Heart left ventricle (tissue), 16 donors: Measurements from ENCODE around the gene ZNF440. TPM values are rescaled to one million over a fixed set of nuclear protein-coding genes. Genes with fewer than 3 reads are reported as not detected.

Source experiments
- ATAC-seq, 4 donors: fragments of 200-7000 bp; cut with Tn5 transposase; one replicate each; pipeline ENCODE4 v1.9.1; 2020 to 2022; ENCODE audit warnings: moderate library complexity in 4 of 4, mild to moderate bottlenecking in 3 of 4, moderate number of reproducible peaks in 1 of 4
- DNase-seq, 5 donors: peaks; one replicate each; pipeline ENCODE4 v3.0.0-alpha.2; 2020
- H3K27ac ChIP-seq, 12 donors: fragments of 200-600 bp; sonication (generic) in 4 of 12; one replicate each; pipeline versions ENCODE4 v1.5.0 to v1.8.0; 2016 to 2022; ENCODE audit warnings: mild to moderate bottlenecking in 2 of 12
- H3K27me3 ChIP-seq, 9 donors: fragments of 200-600 bp; sonication (generic) in 2 of 9; one replicate each; pipeline versions ENCODE4 v1.5.1 to v1.8.0; 2016 to 2022; ENCODE audit warnings: mild to moderate bottlenecking in 3 of 9
- H3K36me3 ChIP-seq, 9 donors: fragments of 200-600 bp; sonication (generic) in 2 of 9; one replicate each; pipeline versions ENCODE4 v1.5.0 to v1.8.0; 2018 to 2022; ENCODE audit warnings: mild to moderate bottlenecking in 2 of 9
- H3K4me1 ChIP-seq, 12 donors: fragments of 200-600 bp; sonication (generic) in 4 of 12; one replicate each; pipeline versions ENCODE4 v1.5.0 to v1.8.0; 2016 to 2022; ENCODE audit warnings: mild to moderate bottlenecking in 3 of 12
- H3K4me3 ChIP-seq, 12 donors: fragments of 200-600 bp; sonication (generic) in 4 of 12; one replicate each; pipeline versions ENCODE4 v1.5.0 to v1.8.0; 2017 to 2022; ENCODE audit warnings: mild to moderate bottlenecking in 9 of 12, moderate library complexity in 4 of 12
- H3K9me3 ChIP-seq, 12 donors: fragments of 200-600 bp; sonication (generic) in 4 of 12; one replicate each; pipeline versions ENCODE4 v1.5.0 to v1.8.0; 2016 to 2022; ENCODE audit warnings: mild to moderate bottlenecking in 1 of 12
- CTCF ChIP-seq, 12 donors: fragments of 200-600 bp; sonication (generic) in 4 of 12; IDR thresholded peaks; one replicate each; pipeline versions ENCODE4 v1.5.0 to v1.8.0; 2018 to 2022; ENCODE audit warnings: antibody characterized with exemption in 12 of 12, mild to moderate bottlenecking in 5 of 12
- POLR2A ChIP-seq, 2 donors: fragments of 450-650 bp; IDR thresholded peaks; one replicate each; pipeline ENCODE4 v1.6.1; 2017; ENCODE audit warnings: antibody characterized with exemption in 2 of 2, mild to moderate bottlenecking in 2 of 2, moderate library complexity in 2 of 2
- WGBS, 4 donors: extraction: QIAGEN DNeasy Blood & Tissue Kit in 2 of 4; methylation state at CpG; one replicate each; pipeline versions ENCODE4 v1.1.5 to v1.1.7; 2013 to 2018; 5-methylcytosine and 5-hydroxymethylcytosine counted together
- intact Hi-C, 10 donors: fragments of 100-400 bp; cut with DNase I; formaldehyde crosslinking; loops; one replicate each; pipeline versions ENCODE4 v1.11.1 to v1.14.2; 2022
- polyA plus RNA-seq, 2 donors: library from polyadenylated mRNA; stranded (reverse); fragments of 200-250 nt; gene quantifications; one replicate each; pipeline ENCODE4 v1.2.3, GENCODE V29; 2013
- total RNA-seq, 9 donors: library from RNA; depleted of rRNA in 2 of 9; stranded (reverse); fragments of >200 nt in 2 of 9; fragmentation: NEBNext Ultra II Directional in 3 of 9; extraction: Animal tissue kit (Norgen Biotek cat#: 25700) in 3 of 9; gene quantifications; one replicate each; pipeline versions ENCODE4 v1.1.0 to v1.2.4, GENCODE V29; 2016 to 2023
- donor health status: ischemic (EF 13 %, LVEDD 7.1; RV severe dilation, severe dysfunction).
- donor health status: healthy with polysubstance abuse.
- donor health status: DM: no; HTN: yes; CAD: no.
- donor health status: DM: no; HTN: no; CAD: no.
- donor health status: ischemic (EF 25% LVEDD 6.9; RV normal size, moderate dysfunction).
- donor health status: ischemic (EF 25% LVEDD 5.7; RV mildly dilated, moderate dysfunction).
- donor health status: healthy.
- donor health status: DM: yes; HTN: yes; CAD: no.
- donor health status: ischemic (EF 35%, LVEDD 5.7; RV mildly dilated, moderate dysfunction).
- donor health status: nonischemic (EF 11% LVEDD 7.7; RV severe dilation, severe dysfunction).
- donor health status: DM: yes; HTN: yes; CAD: no.
- donor health status: PGD.
- donor health status: ischemic (EF 29% LVEDD 5.4; RV normal size, mild dysfunction).
- donor health status: nonischemic (EF 23%, LVEDD 6.1; RV moderate dilation, normal function).

ZNF440 gene
- total and polyA plus RNA-seq, 11 donors, result 2.5 to 6.6 (median 5.0) TPM

GRCh38 chr19:11781295-11782057 lies 32.6 kb upstream of the ZNF440 start:
- no peak for TF ChIP-seq POLR2A (IDR thresholded peaks at IDR 0.05)
- H3K4me1 ChIP-seq, result no peaks in the 10 kb centered on the region
- 96 to 99% (median 97%) methylated on average over 5 of the region's 5 CpGs for WGBS, 4 donors
- no peaks in the 10 kb centered on the region for H3K27me3 ChIP-seq
- ATAC-seq (no peak), DNase-seq (no peak)
- H3K36me3 ChIP-seq, result peaks cover 16 to 75% (median 50%) of the 10 kb centered on the region in 9 donors
- no peak overlapping the region for H3K4me3 ChIP-seq
- intact Hi-C loops, result loop anchor here in 5 of 10 donors (5.0 to 10.0 kb wide), 3 partner anchors 87 to 109 kb away; no protein-coding TSS in a partner anchor
- peaks cover 0 to 96% (median 52%) of the 10 kb centered on the region in 12 donors for H3K9me3 ChIP-seq
- no peak overlapping the region for H3K27ac ChIP-seq

- Histone ChIP-seq H3K4me1 (no peaks in the 10 kb centered on the region), H3K27me3 (no peaks in the 10 kb centered on the region), H3K9me3 (peaks cover 0 to 96% (median 59%) of the 10 kb centered on the region in 12 donors), H3K36me3 (peaks cover 14 to 52% (median 36%) of the 10 kb centered on the region in 9 donors), H3K27ac (no peak overlapping the region), H3K4me3 (no peak overlapping the region)
- intact Hi-C loops, result loop anchor here in 6 of 10 donors (2.0 to 10.0 kb wide), 4 partner anchors 89 to 111 kb away; no protein-coding TSS in a partner anchor
- TF ChIP-seq POLR2A (IDR thresholded peaks at IDR 0.05) (no peak), CTCF (IDR thresholded peaks at IDR 0.05) (no peak)
- whole genome bisulfite sequencing, 4 donors, result 87 to 100% (median 99%) methylated on average over 1 of the region's 1 CpG
- ATAC-seq (no peak), DNase-seq (no peak)
These were observed 30.3 kb upstream of the ZNF440 start for GRCh38 chr19:11783767-11784166.

- no peak overlapping the region for H3K27ac ChIP-seq
- no peak for TF ChIP-seq POLR2A (IDR thresholded peaks at IDR 0.05)
- TF ChIP-seq CTCF (IDR thresholded peaks at IDR 0.05), result no peak
- intact Hi-C loops, result loop anchor here in 6 of 10 donors (2.0 to 10.0 kb wide), 4 partner anchors 90 to 112 kb away; no protein-coding TSS in a partner anchor
- no peak for ATAC-seq
- peaks cover 14 to 46% (median 30%) of the 10 kb centered on the region in 9 donors for H3K36me3 ChIP-seq
- H3K9me3 ChIP-seq, result peaks cover 0 to 97% (median 64%) of the 10 kb centered on the region in 12 donors
- WGBS, 4 donors, result 96 to 98% (median 98%) methylated on average over 3 of the region's 3 CpGs
- no peak for DNase-seq
- H3K4me1 ChIP-seq, result no peaks in the 10 kb centered on the region
- H3K27me3 ChIP-seq, result no peaks in the 10 kb centered on the region
- H3K4me3 ChIP-seq, result no peak overlapping the region
These were observed 29.7 kb upstream of the ZNF440 start for GRCh38 chr19:11784356-11784755.

GRCh38 chr19:11787536-11787935 lies 26.5 kb upstream of the ZNF440 start:
- intact Hi-C loops, result loop anchor here in 6 of 10 donors (5.0 to 10.0 kb wide), 3 partner anchors 93 to 115 kb away; no protein-coding TSS in a partner anchor

More at GRCh38 chr19:11787536-11787935, 26.5 kb upstream of the ZNF440 start:
- Histone ChIP-seq H3K4me1 (no peaks in the 10 kb centered on the region), H3K36me3 (peaks cover 0 to 14% (median under 1%) of the 10 kb centered on the region in 9 donors), H3K27me3 (no peaks in the 10 kb centered on the region), H3K9me3 (peaks cover 0 to 84% (median 40%) of the 10 kb centered on the region in 12 donors), H3K4me3 (no peak overlapping the region), H3K27ac (no peak overlapping the region)
- DNase-seq, result no peak
- no peak for ATAC-seq
- 53 to 80% (median 69%) methylated on average over 3 of the region's 3 CpGs for whole genome bisulfite sequencing, 4 donors
- no peak for TF ChIP-seq CTCF (IDR thresholded peaks at IDR 0.05)
- TF ChIP-seq POLR2A (IDR thresholded peaks at IDR 0.05), result no peak
